Head of caudate nucleus (tissue), 42 donors: ENCODE measurements around the gene PRRT1B.
A peak's percentile ranks its signal among the peaks of the same experiment; 100 is the strongest.

ENCODE experiments used
- DNase-seq, 42 donors: peaks; one replicate each; pipeline versions ENCODE4 v3.0.0 to v3.0.0-alpha.2; 2020 to 2021; ENCODE audit warnings: mixed read lengths in 7 of 42
- intact Hi-C: fragments of 100-400 bp; cut with DNase I; formaldehyde crosslinking; loops from one replicate; pipeline ENCODE4 v1.15.0; 2022

Gene PRRT1B

DNA sequence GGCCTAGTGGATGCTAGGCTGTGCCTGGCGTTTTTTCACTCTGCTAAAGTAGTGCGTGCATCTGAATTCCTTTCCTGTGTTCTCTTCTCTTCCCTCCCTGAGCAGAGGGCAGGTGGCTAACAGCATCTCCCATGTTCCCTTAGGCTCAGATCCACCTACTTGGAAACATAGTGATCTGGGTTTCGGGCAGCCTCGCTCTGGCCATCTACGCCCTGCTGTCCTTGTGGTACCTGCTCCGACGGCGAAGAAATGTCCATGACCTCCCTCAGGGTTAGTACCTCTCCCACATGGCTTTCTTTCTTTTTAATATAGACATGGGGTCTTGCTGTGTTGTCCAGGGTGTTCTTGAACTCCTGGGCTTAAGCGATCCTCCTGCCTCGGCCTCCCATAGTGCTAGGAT lies 24.1 kb upstream of the PRRT1B start:
- no peak for DNase-seq
- intact Hi-C loops, result loop anchor here (10.0 kb wide), 1 partner anchor 224 kb away; the partner anchor contains the start of gene RAPGEF1

DNA sequence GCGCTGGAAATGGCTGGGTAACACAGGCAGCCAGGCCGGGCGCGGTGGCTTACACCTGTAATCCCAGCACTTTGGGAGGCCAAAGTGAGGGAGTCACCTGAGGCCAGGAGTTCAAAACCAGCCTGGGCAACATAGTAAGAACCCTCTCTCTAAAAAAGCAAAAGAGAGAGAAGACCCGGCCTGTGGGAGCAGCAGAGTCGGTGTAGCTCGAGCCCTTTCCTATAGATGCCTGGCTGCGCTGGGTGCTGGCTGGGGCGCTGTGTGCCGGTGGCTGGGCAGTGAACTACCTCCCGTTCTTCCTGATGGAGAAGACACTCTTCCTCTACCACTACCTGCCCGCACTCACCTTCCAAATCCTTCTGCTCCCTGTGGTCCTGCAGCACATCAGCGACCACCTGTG lies 23.5 kb upstream of the PRRT1B start:
- no peak for DNase-seq
- intact Hi-C loops, result loop anchor here (10.0 kb wide), 1 partner anchor 223 kb away; the partner anchor contains the start of gene RAPGEF1

DNA sequence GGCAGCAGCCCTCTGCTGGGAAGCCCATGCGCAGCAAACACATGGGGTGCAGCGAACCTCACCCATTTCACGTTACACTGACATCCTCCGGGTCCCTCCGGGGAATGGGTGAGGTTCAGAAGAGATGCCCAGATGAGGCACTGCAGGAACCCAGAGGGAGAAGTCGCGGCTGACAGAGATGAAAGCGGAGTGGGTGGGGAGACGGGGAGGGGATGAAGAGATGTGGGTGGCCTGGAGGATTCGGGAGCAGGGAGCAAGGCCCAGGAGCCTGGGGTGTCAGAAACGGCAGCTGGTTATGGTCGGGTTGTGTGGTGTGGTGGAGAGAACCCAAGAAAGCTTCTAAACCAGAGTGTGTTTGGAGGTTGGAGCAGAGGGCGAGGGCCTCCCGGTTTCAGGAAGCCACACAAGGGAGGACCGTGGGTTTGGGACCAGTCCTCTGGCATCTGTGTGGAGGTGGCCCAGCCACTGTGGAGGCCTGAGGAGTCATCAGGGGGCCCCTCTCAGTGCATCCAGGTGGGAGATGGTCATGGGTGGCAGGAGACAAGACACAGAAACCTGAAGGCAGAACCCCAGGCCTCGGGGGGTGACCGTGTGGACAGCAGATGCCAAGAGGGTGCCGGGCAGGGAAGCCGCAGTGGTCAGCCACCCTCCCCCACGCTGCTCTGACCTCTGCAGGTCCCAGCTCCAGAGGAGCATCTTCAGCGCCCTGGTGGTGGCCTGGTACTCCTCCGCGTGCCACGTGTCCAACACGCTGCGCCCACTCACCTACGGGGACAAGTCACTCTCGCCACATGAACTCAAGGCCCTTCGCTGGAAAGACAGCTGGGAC lies 22.9 kb upstream of the PRRT1B start:
- peak in 1 of 42 donors; percentile 22 for DNase-seq
- intact Hi-C loops, result loop anchor here (10.0 kb wide), 1 partner anchor 222 kb away; the partner anchor contains the start of gene RAPGEF1

DNA sequence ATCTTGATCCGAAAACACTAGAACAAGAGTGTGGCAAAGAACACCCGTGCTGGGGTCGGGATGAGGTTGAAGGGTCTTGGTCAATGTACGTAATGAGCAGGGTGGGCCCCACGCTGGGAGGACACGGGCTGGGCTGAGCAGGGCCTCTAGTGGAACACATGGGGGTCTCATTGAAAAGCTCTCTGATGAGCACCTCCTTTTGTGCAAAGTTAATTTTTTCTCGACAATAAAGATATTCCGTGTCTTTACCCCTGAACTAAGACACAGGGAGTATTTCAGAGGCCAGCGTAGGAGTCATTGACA lies 22.3 kb upstream of the PRRT1B start:
- intact Hi-C loops, result loop anchor here (10.0 kb wide), 1 partner anchor 222 kb away; the partner anchor contains the start of gene RAPGEF1
- no peak for DNase-seq

DNA sequence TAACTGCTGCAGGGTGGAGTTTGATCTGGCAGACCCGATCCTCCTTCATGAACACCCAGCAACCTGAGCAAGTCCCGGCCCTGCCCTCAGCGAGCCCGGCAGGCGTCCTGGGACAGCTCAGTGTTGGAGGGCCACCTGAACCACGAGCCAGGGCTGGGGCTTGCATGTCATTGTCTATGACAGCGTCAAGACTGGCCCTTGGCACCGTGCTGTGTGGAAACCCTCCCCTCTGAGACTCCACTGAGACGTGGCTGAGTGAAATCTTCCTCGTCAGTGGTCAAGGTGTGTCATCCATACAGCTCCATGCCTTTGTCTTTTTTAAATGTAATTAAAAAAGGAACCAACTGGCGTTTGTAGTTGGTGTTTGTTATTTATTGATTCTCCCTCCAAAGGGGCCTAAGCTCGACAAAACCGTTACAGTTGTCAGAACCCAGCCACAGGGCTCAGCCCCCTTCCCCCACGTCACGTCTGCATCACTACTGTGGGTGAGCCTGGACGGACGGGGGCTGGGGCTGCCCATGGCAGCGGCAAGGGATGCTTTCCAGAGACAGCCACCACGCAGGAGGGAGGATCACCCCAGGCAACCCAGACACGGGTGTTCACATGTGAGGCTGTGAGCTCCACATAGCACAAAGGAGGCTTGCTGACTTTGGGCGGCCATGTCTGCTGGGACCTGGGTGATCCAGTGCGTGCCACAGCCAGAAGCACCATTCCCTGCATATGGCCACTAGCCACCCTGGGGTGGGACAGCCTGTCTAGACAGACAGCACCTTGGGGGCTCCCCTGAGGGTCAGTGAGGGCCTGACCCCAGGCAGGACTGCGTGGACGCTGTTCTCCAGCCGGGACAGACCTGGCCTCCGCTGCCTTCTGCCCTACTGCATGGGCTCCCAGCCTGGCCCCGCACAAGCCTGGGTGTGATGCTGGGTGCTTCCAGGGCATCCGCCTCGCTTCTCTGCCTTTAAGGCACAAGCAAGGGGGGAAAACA lies 21.6 kb upstream of the PRRT1B start:
- peak in 20 of 42 donors; percentile 14 to 66 (median 54) for DNase-seq
- intact Hi-C loops, result loop anchor here (10.0 kb wide), 1 partner anchor 221 kb away; the partner anchor contains the start of gene RAPGEF1

DNA sequence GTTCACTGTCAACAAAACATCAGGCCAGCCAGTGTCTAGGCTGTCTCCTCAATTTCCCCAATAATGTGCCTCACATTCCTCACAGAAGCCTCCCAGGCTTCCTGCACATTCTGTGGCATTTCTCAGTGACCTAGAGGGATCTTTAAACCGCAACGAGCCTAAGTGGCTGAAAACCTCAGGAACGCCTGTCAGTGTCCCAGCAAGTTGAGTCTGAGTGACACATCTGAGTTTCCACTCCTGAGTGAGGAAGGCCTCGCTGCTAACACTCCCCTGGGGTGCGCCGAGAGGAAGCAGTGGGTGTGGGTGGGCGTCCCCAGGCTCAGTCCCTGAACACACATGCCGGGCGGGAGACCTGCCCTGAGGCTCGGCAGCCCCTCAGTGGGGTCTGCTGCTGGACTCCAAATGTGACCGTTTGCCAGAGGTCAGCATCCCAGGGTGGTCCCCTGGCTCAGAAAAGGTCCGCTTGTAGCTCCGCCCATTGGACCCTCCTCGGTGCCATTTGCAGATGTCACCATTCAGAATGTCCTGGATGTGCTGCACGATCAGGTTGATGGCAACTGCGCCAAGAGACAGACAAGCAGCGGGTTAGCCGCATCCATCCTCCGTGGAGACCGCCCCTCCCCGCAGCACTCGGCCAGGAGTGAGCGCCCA lies 20.5 kb upstream of the PRRT1B start:
- DNase-seq, result peak in 5 of 42 donors; percentile 29 to 56 (median 38)
- intact Hi-C loops, result loop anchor here (10.0 kb wide), 1 partner anchor 220 kb away; the partner anchor contains the start of gene RAPGEF1

DNA sequence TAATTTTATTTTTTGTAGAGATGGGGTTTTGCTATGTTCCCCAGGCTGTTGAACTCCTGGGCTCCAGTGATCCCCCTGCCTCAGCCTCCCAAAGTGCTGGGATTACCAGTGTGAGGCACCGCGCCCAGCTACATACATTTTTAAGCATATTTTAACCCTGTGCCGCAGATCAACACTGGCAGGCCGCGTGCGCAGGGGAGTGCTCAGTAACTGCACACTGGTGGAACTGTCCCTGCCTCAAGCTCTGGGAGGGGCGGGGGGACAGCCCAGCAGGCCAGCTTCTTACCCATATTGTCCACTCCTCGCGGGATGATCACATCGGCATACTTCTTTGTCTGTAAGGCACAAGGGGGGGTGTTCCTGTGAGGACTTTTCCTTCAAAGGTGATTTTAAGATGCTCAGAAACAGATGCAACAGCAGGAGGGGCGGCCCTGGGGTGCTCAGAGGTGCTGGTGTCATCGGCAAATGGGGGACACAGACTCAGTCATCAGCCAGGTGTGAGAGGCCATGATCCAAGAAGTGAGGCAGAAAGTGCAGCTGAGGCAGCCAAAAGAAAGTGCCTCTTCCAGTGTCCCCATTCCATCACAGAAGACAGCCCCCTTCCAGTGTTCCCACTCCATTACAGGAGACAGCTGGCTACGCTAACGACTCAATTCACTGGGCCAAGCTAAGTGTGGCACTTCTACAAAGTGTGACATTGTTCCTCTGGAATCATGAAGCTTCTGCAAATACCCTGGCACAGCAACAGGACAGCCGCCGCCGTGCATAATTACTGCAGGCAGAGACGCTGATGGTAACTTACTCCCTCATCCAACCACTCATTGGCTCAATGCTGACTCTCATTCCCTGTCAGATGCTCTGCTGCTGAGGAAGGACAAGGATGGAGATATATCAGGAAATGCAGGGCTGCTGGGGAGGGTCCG lies 19.4 kb upstream of the PRRT1B start:
- intact Hi-C loops, result loop anchor here (10.0 kb wide), 1 partner anchor 219 kb away; the partner anchor contains the start of gene RAPGEF1
- peak in 41 of 42 donors; percentile 27 to 85 (median 67) for DNase-seq

DNA sequence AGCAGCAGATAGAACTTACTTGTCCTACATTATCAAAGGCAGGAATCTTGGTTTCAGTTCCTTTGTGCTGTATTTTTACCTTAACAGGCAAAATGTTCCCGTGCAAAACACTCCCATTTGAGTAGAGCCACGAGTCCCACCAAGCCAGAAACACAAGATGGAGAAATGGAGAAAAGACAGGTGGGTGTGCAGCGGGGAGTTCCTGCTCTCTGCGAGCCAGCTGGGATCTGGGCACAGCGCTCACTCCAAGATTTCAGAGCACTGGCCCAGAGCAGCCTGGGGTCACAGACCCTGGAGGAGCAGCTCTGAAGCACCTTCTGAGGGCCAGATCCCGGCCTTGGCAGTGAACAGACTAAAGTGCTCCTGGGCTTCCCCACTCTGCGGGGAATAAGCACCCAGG lies 17.1 kb upstream of the PRRT1B start:
- no peak for DNase-seq

DNA sequence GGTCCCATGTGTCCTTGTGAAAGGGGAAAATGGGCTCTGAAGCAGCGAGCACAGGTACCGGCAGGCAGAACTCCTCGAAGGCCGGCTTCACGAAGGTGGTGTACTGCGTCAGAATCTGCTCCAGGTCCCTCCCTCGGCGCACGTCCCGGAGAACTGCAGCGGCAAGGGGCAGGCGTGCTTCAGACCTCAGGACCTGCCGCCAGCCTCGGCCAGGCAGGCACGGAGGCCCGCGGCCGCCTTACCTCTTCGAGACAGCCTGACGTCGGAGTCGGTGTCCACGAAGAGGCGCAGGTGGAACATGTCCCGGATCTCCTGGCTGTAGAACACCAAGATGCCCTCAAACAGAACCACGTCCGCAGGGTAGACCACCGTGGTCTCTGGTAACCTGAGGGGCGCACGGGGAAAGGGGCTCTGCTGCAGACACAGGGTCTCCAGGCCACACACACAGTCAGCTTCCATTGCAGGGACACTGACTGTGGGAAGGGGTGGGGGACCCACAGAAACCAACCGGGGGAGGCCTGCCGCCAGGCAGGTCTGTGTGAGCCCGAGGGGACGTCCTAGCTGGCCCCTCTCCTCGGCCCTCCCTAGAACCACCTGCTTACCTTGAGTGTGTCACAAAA lies 16.3 kb upstream of the PRRT1B start:
- intact Hi-C loops, result loop anchor here (10.0 kb wide), 1 partner anchor 216 kb away; the partner anchor contains the start of gene RAPGEF1
- no peak for DNase-seq

More for the DNA sequence above, 17.1 kb upstream of the PRRT1B start:
- intact Hi-C loops, result loop anchor here (10.0 kb wide), 1 partner anchor 217 kb away; the partner anchor contains the start of gene RAPGEF1

DNA sequence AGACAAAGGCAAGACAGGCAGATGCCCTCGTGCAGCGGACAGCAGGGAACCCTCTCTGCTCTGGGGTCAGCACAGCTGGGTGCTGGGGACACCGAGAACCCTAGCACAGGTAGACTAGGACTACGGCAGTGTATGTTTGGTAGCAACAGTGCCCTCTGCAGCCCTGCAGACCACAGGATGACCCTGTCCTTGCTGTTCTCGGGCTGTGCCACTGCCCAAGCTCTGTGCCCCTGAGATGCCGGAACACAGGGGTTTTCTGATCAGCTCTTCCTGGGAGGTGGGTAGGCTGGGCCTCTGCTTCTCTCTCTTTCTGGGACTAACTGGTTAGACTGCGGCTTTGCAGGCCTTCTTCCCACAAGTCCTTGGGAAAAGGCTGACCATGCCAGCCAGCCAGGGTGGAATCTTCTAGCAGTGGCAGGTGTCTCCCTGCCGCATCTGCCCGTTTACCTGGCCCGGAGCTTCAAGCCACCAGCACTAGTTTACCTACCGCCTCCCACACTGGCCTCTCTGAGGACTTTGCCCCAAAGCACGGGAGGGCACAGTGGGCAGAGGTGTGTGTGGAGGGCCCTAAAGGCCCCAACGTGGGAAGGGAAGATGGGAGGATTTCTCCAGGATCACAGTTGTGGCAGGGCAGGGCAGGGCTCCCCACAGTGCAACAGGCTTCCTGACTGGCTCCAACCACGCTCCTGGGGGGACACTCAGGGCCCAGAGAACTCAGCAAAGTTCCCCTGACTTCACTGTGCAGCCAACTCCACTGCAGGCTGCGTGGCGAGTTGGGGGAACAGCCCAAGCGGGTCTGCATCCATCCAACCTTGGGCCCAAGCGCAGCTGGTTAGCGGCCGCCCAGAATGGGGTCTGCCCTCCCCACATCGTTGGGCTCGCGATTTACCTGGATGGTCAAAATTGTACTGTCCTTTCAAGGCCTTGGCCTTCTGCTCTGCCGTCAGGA lies 15.5 kb upstream of the PRRT1B start:
- no peak for DNase-seq
- intact Hi-C loops, result loop anchor here (10.0 kb wide), 1 partner anchor 215 kb away; the partner anchor contains the start of gene RAPGEF1

DNA sequence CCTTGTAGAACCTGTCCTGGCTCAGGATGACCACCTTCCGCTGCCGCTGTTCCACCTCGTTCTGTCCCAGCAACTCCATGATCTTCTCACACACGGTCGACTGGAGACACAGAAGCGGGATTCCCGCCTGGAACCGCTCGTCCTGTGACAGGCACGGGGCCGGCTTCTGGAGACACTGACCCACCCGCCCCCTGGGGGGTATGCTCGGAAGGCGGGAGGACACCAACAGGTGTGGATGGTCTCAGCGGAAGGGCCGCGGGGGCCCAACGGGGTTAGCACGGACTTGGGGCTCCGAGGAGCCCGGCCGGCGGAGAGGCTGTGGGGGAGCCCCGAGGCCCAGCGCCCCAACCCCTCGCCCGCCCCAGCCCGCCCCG lies 14.8 kb upstream of the PRRT1B start:
- intact Hi-C loops, result no loop called here
- DNase-seq, result peak in 4 of 42 donors; percentile 23 to 36 (median 26)

DNA sequence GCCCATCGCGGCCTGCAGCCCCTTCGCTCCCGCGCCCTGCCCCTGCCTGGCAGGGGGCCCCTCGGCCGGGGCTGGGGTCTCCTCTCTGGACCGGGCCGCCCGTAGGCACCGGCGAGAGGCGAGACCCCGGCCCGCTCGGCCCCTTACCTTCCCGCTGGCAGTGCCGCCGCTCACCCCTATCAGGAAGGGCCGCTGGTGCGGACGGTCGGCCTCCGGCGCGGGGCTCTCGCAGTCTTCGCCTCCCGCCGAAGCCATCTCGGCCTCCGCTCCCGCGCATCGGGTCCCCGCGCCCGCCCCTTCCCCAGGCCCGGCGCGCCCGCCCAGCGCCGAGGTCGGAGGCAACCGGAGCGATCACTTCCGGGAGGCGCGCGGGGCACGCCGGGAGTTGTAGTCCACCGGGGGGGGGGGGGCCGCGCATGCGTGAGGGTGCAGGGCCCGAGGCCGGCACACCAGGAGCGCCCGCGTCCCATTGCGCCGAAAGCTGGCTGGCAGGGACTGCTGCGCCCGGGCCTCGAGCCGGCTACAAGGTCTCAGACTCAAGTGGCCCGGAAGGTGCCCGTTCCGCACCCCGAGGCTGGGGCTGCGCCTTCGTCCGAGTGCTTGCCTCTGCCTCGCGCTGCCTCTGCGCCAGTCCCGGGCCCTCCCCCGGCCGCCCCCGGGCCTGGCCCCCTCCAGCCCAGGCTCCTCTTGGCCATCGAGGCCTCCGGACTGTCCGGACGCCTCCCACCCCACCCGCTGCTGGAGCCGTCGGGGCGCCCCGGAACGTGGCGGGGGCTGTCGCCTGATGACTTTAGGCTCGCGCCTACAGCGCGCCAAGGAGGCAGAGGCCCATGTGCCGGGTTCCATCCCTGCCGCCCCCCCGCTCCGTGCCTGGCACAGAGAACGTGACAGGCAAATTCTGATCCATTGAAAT lies 14.1 kb upstream of the PRRT1B start, which contains the start of gene UCK1:
Gene UCK1 (minus strand): TSS at position 344 of the 913 bp plus-strand sequence. CDS start 89 bp downstream, at position 255.
- peak in 41 of 42 donors; percentile 46 to 89 (median 75) for DNase-seq
- intact Hi-C loops, result no loop called here

DNA sequence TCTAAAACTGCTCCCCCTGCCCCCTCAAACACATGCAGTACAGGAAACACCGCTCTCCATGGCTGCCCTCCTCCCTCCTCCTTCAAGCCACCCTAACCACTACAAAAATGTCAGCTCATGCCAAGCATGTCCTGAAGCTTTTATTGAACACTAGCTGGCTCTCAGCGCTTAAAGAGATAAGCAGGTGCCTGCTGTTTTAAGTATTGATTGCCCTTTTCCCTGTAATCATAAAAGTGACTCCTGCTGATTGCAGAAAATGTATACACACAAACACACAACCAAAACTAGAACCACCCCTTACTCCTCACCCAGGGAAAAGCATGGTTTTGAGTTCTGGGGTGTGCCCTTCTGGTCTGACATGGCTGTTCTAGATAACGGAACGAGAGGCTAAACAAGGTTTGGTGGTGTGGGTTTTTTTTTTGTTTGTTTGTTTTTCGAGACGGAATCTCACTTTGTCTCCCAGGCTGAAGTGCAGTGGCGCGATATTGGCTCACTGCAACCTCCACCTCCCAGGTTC lies 10.5 kb upstream of the PRRT1B start:
- intact Hi-C loops, result no loop called here

DNA sequence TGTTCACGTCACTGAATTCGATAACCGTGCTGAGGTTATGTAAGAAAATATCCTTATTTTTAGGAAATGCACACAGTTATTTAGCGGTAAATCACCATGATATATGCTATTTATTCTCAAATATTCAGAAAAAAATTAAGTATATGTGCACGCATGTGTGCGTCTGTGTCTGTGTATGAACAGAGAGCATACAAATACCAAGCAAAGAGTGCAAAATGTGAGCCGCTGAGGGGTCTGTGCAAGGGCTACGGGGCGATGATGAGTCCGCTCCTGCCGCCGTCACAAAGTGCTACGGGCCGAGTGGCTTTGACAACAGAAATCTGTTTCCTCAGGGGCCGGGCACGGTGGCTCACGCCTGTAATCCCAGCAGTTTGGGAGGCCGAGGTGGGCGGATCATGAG lies 7.4 kb upstream of the PRRT1B start:
- intact Hi-C loops, result no loop called here

More for the DNA sequence above, 10.5 kb upstream of the PRRT1B start:
- DNase-seq, result no peak

More for the DNA sequence above, 7.4 kb upstream of the PRRT1B start:
- no peak for DNase-seq
